RPMI7951 (cell line): Measurements from ENCODE around the gene ARHGAP21. TPM values are rescaled to one million over a fixed set of nuclear protein-coding genes. Genes with fewer than 3 reads are reported as not detected.
"Not testable (repeated sequence)": the region's sequence is repeated elsewhere in the genome, so short reads cannot be mapped to it uniquely, and the experiment has no call there.

ENCODE experiments used
- DNase-seq: peaks from one replicate; pipeline ENCODE4 v3.0.0-alpha.2; 2012; ENCODE audit warnings: low read depth
- total RNA-seq: library from RNA; depleted of rRNA; stranded (reverse); fragments of >200 nt; shearing (Covaris generic); gene quantifications from 2 replicates; pipeline ENCODE4 v1.2.3, GENCODE V29; 2014

The ARHGAP21 gene
- total RNA-seq, 1 experiment from 2014 or later = 76.3 TPM

- peak; percentile 77 for DNase-seq
Observed at GRCh38 chr10:24642921-24643678, 80.6 kb downstream of the ARHGAP21 start.

- no peak for DNase-seq
Observed at GRCh38 chr10:24639124-24639523, 84.6 kb downstream of the ARHGAP21 start.

GRCh38 chr10:24625778-24626177 is 97.9 kb downstream of the ARHGAP21 start:
- DNase-seq = no peak

- no peak for DNase-seq
Observed at GRCh38 chr10:24623383-24623782, 100.3 kb downstream of the ARHGAP21 start.

GRCh38 chr10:24622781-24623301 is 100.8 kb downstream of the ARHGAP21 start:
- DNase-seq = peak; percentile 56

GRCh38 chr10:24621035-24621795 is 102.5 kb downstream of the ARHGAP21 start:
- not testable (repeated sequence) for DNase-seq

GRCh38 chr10:24619994-24620310 is 103.7 kb downstream of the ARHGAP21 start:
- DNase-seq = peak; percentile 25

- not testable (repeated sequence) for DNase-seq
Observed at GRCh38 chr10:24619291-24619993, 104.2 kb downstream of the ARHGAP21 start.

GRCh38 chr10:24618401-24618800 is 105.3 kb downstream of the ARHGAP21 start:
- DNase-seq = no peak

GRCh38 chr10:24617771-24618396 is 105.8 kb downstream of the ARHGAP21 start:
- peak; percentile 50 for DNase-seq

GRCh38 chr10:24616536-24616935 is 107.2 kb downstream of the ARHGAP21 start:
- no peak for DNase-seq

GRCh38 chr10:24606021-24606420 is 117.7 kb downstream of the ARHGAP21 start:
- no peak for DNase-seq

- DNase-seq = no peak
Observed at GRCh38 chr10:24605141-24605540, 118.5 kb downstream of the ARHGAP21 start.

GRCh38 chr10:24603333-24603732 is 120.4 kb downstream of the ARHGAP21 start:
- peak; percentile 69 for DNase-seq

GRCh38 chr10:24597961-24598360 is 125.7 kb downstream of the ARHGAP21 start:
- no peak for DNase-seq

- no peak for DNase-seq
Observed at GRCh38 chr10:24597426-24597825, 126.3 kb downstream of the ARHGAP21 start.

- no peak for DNase-seq
Observed at GRCh38 chr10:24596217-24596930, 127.3 kb downstream of the ARHGAP21 start.

GRCh38 chr10:24590697-24591457 is 132.8 kb downstream of the ARHGAP21 start:
- no peak for DNase-seq

GRCh38 chr10:24589265-24589664 is 134.4 kb downstream of the ARHGAP21 start:
- no peak for DNase-seq

GRCh38 chr10:24579906-24580305 is 143.8 kb downstream of the ARHGAP21 start:
- no peak for DNase-seq
